SK-N-SH (cell line): ENCODE measurements around the gene SLC25A21.

Experiments used
- CTCF ChIP-seq: fragments of 200-600 bp; sonication (generic); IDR thresholded peaks from 2 replicates; pipeline ENCODE4 v1.6.1; 2017; ENCODE audit warnings: antibody characterized with exemption, mild to moderate bottlenecking, moderate library complexity
- ELF1 ChIP-seq: IDR thresholded peaks from 2 replicates; pipeline ENCODE4 v1.4.0; 2012
- EP300 ChIP-seq, 2 experiments: IDR thresholded peaks; 2 replicates each; pipeline versions ENCODE4 v1.4.0 to v1.6.1; 2012; ENCODE audit warnings: borderline replicate concordance in 1 of 2, low read depth in 1 of 2, low read length in 1 of 2
- EZH2phosphoT487 ChIP-seq: fragments of 200-600 bp; sonication (generic); IDR thresholded peaks from 2 replicates; pipeline ENCODE4 v1.6.1; 2017; ENCODE audit warnings: low read depth, mixed run types, mild to moderate bottlenecking, antibody characterized with exemption, moderate library complexity, borderline replicate concordance
- FOXJ3 ChIP-seq: sonication (generic); formaldehyde crosslinking; IDR thresholded peaks from 2 replicates; pipeline ENCODE4 v1.5.1; 2020; ENCODE audit warnings: mild to moderate bottlenecking, missing genetic modification reagents
- GATA2 ChIP-seq: sonication (generic); formaldehyde crosslinking; IDR thresholded peaks from 2 replicates; pipeline ENCODE4 v1.5.0; 2020; ENCODE audit warnings: mild to moderate bottlenecking, missing genetic modification reagents
- RAD21 ChIP-seq: IDR thresholded peaks from 2 replicates; pipeline ENCODE4 v1.6.1; 2012; ENCODE audit warnings: mild to moderate bottlenecking, low read length
- SIN3A ChIP-seq: IDR thresholded peaks from 2 replicates; pipeline ENCODE4 v1.6.1; 2012; ENCODE audit warnings: low read depth, mild to moderate bottlenecking, low read length, moderate library complexity, borderline replicate concordance
- USF1 ChIP-seq: IDR thresholded peaks from 2 replicates; pipeline ENCODE4 v1.4.0; 2012; ENCODE audit warnings: low read depth, borderline replicate concordance
- YY1 ChIP-seq: IDR thresholded peaks from 2 replicates; pipeline ENCODE4 v1.4.0; 2012; ENCODE audit warnings: low read depth, mild to moderate bottlenecking

- TF ChIP-seq EP300 (IDR thresholded peaks at IDR 0.05; ENCODE audit: borderline replicate concordance in 1 of 2, low read depth in 1 of 2, low read length in 1 of 2), result no peak
- TF ChIP-seq CTCF, result no peak
- no peak for TF ChIP-seq USF1
- TF ChIP-seq FOXJ3 (CRISPR knock-in tag), result no peak
- TF ChIP-seq RAD21, result no peak
- TF ChIP-seq ELF1, result no peak
- TF ChIP-seq GATA2 (CRISPR knock-in tag), result no peak
- TF ChIP-seq EZH2phosphoT487, result no peak
- TF ChIP-seq YY1, result no peak
- TF ChIP-seq SIN3A, result no peak
These were observed 6.6 kb downstream of the SLC25A21 start for GRCh38 chr14:37165794-37166193.
